Esophagus muscularis mucosa (tissue), 4 donors: ENCODE measurements around the gene CRYBA2. TPM values are rescaled to one million over a fixed set of nuclear protein-coding genes. Genes with fewer than 3 reads are reported as not detected.
A peak's percentile ranks its signal among the peaks of the same experiment; 100 is the strongest.

ENCODE experiments used
- DNase-seq: peaks from one replicate; pipeline ENCODE4 v3.0.0-alpha.2; 2017; ENCODE audit errors: extremely low spot score
- H3K27ac ChIP-seq, 4 donors: fragments of 200-600 bp; sonication (generic); replicated peaks in 1 of 4; 1 replicate in 3 of 4; 2 replicates in 1 of 4; pipeline ENCODE4 v1.5.1; 2016 to 2019; ENCODE audit warnings: mild to moderate bottlenecking in 1 of 4
- H3K27me3 ChIP-seq, 4 donors: fragments of 200-600 bp; sonication (generic); one replicate each; pipeline versions ENCODE4 v1.5.1 to v1.6.0; 2016 to 2019
- H3K36me3 ChIP-seq, 4 donors: fragments of 200-600 bp; sonication (generic); one replicate each; pipeline ENCODE4 v1.5.1; 2016 to 2019
- H3K4me1 ChIP-seq, 4 donors: fragments of 200-600 bp; sonication (generic); one replicate each; pipeline ENCODE4 v1.5.1; 2016 to 2019
- H3K4me3 ChIP-seq, 4 donors: fragments of 200-600 bp; sonication (generic); 1 replicate in 2 of 4; 2 replicates in 2 of 4; pipeline ENCODE4 v1.5.1; 2016 to 2019; ENCODE audit warnings: mild to moderate bottlenecking in 4 of 4, moderate library complexity in 1 of 4
- H3K9me3 ChIP-seq, 4 donors: fragments of 200-600 bp; sonication (generic); 1 replicate in 3 of 4; 2 replicates in 1 of 4; pipeline ENCODE4 v1.5.1; 2016 to 2019
- EP300 ChIP-seq: sonication (generic); formaldehyde crosslinking; IDR thresholded peaks from one replicate; pipeline ENCODE4 v1.6.1; 2017; ENCODE audit warnings: antibody characterized with exemption
- POLR2A ChIP-seq: fragments of 450-650 bp; IDR thresholded peaks from one replicate; pipeline ENCODE4 v1.6.1; 2017; ENCODE audit warnings: antibody characterized with exemption, moderate library complexity, mild to moderate bottlenecking, low read depth
- POLR2AphosphoS5 ChIP-seq, 2 donors: sonication (generic); formaldehyde crosslinking; IDR thresholded peaks; one replicate each; pipeline ENCODE4 v1.6.1; 2017; ENCODE audit warnings: antibody characterized with exemption in 2 of 2
- WGBS: methylation state at CpG from one replicate; pipeline ENCODE4 v1.1.5; 2018; 5-methylcytosine and 5-hydroxymethylcytosine counted together
- intact Hi-C: fragments of 100-400 bp; cut with DNase I; formaldehyde crosslinking; loops from one replicate; pipeline ENCODE4 v1.15.1; 2023
- total RNA-seq, 4 donors: library from RNA; depleted of rRNA; stranded (reverse); fragments of >200 nt; gene quantifications; one replicate each; pipeline versions ENCODE4 v1.1.0 to v1.2.1, GENCODE V29; 2016
- TF ChIP-seq, protein P1 (sequence below), 3 experiments: fragments of 200-600 bp in 2 of 3; fragments of 450-650 bp in 1 of 3; sonication (generic) in 2 of 3; IDR thresholded peaks; one replicate each; pipeline ENCODE4 v1.5.1; 2017 to 2019; ENCODE audit warnings: antibody characterized with exemption in 3 of 3, mild to moderate bottlenecking in 2 of 3, moderate library complexity in 1 of 3

Gene CRYBA2
- total RNA-seq, 4 donors from 2014 or later: not detected

DNA sequence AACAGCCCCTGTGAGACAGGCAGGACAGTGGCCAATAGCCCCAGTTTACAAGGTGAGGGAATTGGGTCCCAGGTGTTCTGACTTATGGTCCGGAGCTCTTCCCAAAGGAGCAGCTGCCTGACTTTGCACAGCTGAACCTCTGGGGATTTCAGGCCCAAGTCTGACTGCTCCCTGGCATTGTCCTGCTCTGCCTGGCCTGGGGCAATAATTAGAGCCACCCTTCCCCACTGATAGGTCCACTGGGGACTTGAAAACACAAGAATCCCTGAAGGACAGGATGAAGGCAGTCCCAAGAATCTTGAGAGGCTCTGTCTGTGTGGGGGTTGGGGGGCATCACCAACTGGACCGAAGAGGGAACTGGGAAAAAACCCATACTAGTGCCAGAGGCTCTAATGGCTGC is 4.6 kb downstream of the CRYBA2 start:
- Histone ChIP-seq H3K4me3 (no peak overlapping the region), H3K9me3 (no peaks in the 10 kb centered on the region), H3K27ac (no peak overlapping the region), H3K36me3 (no peaks in the 10 kb centered on the region), H3K27me3 (peaks cover 0 to 100% (median 93%) of the 10 kb centered on the region in 4 donors), H3K4me1 (peaks cover 26 to 46% (median 33%) of the 10 kb centered on the region in 4 donors)
- 70% methylated on average over 2 of the region's 2 CpGs for WGBS
- TF ChIP-seq EP300 (no peak), POLR2A (no peak), POLR2AphosphoS5 (IDR thresholded peaks at IDR 0.05) (no peak)
- TF ChIP-seq, protein P1, sequence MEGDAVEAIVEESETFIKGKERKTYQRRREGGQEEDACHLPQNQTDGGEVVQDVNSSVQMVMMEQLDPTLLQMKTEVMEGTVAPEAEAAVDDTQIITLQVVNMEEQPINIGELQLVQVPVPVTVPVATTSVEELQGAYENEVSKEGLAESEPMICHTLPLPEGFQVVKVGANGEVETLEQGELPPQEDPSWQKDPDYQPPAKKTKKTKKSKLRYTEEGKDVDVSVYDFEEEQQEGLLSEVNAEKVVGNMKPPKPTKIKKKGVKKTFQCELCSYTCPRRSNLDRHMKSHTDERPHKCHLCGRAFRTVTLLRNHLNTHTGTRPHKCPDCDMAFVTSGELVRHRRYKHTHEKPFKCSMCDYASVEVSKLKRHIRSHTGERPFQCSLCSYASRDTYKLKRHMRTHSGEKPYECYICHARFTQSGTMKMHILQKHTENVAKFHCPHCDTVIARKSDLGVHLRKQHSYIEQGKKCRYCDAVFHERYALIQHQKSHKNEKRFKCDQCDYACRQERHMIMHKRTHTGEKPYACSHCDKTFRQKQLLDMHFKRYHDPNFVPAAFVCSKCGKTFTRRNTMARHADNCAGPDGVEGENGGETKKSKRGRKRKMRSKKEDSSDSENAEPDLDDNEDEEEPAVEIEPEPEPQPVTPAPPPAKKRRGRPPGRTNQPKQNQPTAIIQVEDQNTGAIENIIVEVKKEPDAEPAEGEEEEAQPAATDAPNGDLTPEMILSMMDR (IDR thresholded peaks at IDR 0.05): no peak
- intact Hi-C loops: no loop called here
- no peak for DNase-seq

DNA sequence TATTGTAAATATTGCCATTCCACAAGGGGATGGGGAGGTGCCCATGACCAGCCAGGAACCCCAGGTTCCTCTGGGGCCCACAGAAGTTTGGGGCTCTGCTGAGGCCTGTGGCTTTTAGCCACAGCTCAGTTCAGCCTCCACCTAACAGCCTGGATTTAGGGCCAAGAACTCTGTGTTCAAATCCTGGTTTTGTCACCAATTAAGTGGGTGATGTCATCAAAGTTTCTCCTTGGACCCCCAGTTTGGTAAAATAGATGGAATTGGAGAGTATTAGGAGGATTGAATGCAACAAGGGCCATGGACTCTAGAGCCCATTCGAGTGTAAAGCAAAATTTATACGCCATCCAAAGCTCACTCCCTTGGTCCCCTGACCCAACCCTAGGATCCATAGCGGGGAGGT is 5.1 kb downstream of the CRYBA2 start:
- H3K27me3 ChIP-seq: peaks cover 0 to 100% (median 92%) of the 10 kb centered on the region in 4 donors
- WGBS: 41% methylated on average over 3 of the region's 3 CpGs

DNA sequence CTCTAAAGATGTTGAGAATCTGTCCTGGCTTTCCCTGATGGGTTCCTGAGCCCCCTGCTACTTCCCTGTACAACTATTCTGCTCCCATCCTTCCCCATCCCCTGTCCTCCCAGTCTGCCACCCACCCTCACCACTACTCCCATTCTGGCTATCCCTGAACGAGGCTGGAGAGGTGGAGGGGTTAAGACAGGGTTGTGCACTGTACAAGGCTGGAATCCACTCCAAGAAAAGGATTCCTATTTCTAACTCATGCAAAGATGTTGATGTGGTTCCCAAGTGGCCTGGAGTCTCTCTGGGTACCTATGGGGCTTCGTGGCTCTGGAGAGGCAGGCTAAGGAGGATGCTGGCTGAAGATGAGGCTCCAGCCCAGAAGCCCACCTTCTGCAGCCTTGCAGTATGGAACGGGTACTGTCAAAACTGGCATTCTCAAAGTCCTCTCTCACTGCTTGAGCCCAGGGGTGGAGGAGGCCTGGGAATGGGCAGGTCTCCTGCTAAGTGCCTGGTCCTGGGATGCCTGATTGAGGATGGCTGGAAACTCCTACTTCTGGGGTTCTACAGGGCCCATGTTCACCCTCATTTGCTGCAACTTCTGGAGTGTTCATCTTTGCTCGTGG is 7.0 kb downstream of the CRYBA2 start:
- intact Hi-C loops: no loop called here
- DNase-seq: no peak
- Histone ChIP-seq H3K9me3 (no peaks in the 10 kb centered on the region), H3K4me3 (no peak overlapping the region), H3K36me3 (no peaks in the 10 kb centered on the region), H3K27ac (no peak overlapping the region), H3K4me1 (peaks cover 29 to 42% (median 38%) of the 10 kb centered on the region in 4 donors), H3K27me3 (peaks cover 0 to 100% (median 90%) of the 10 kb centered on the region in 4 donors)
- 52% methylated on average over 4 of the region's 4 CpGs for WGBS
- TF ChIP-seq, protein P1 (IDR thresholded peaks at IDR 0.05): no peak
- TF ChIP-seq EP300 (no peak), POLR2AphosphoS5 (IDR thresholded peaks at IDR 0.05) (no peak)

More for the DNA sequence above, 5.1 kb downstream of the CRYBA2 start:
- peaks cover 22 to 41% (median 30%) of the 10 kb centered on the region in 4 donors for H3K4me1 ChIP-seq
- H3K27ac ChIP-seq: no peak overlapping the region
- TF ChIP-seq POLR2AphosphoS5 (IDR thresholded peaks at IDR 0.05) (no peak), EP300 (no peak), POLR2A (no peak)
- TF ChIP-seq, protein P1 (IDR thresholded peaks at IDR 0.05): no peak
- no peak for DNase-seq
- intact Hi-C loops: no loop called here
- H3K9me3 ChIP-seq: no peaks in the 10 kb centered on the region
- H3K36me3 ChIP-seq: no peaks in the 10 kb centered on the region
- H3K4me3 ChIP-seq: no peak overlapping the region

DNA sequence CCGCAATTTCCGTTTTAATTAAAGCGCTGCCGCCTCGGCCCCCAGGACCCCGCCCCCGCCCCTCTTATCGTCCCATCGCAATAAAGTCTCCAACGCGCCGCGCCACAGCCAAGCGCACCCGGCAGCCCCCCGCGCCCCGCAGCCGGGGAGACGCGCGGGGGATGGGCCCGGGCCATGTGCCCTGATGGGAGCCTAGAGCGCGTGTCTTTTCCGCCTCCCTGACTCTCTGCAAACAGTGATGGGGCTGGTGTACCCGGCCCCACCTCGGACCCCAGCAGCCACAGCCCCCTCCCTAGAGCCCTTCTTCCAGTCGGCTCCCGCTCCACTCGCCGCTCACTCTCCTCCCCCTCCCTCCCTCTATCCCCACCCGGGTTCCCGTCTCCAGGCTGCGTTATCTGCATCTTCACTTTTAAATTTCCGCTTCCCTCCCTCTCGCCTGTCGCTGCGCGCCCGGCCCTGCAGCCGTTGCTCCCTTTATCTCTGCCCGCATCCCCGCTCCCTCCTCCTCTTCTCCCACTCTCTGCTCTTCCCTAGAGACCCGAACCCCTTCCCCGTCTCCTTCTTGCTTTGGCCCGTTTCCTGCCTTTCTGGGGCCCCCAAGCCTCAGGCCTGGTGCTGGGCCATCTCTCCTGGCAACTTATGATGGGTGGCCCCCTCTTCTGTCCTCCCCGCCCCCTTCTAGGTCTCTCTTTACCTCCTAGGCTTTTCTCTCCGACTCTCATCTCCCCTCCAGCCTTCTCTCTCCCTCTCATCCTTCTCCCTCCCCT is 7.7 kb downstream of the CRYBA2 start:
- DNase-seq: no peak
- TF ChIP-seq EP300: no peak
- no peaks in the 10 kb centered on the region for H3K36me3 ChIP-seq
- H3K4me1 ChIP-seq: peaks cover 36 to 49% (median 45%) of the 10 kb centered on the region in 4 donors
- no peaks in the 10 kb centered on the region for H3K9me3 ChIP-seq
- peaks cover 0 to 100% (median 91%) of the 10 kb centered on the region in 4 donors for H3K27me3 ChIP-seq
- WGBS: 7% methylated on average over 23 of the region's 49 CpGs
- intact Hi-C loops: no loop called here
- H3K27ac ChIP-seq: no peak overlapping the region
- peak overlapping the region in 2 of 4 donors; percentile 18 to 29 for H3K4me3 ChIP-seq

DNA sequence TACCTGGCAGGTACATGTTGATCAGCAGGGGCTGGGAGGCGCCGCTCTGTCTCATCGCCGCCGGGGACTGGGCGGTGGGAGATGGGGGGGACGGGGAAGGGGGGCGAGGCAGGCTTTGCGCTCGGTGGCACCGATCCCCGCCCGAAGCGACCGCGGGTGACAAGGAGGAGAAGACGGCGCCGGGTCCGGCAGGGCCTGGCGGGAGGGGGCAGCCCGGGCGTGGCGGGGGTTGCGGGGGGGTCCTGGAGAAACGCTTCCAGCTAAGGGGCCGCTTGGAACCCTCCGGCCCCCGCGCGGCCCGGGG is 8.2 kb downstream of the CRYBA2 start, which contains the start of gene FEV:
TSS of gene FEV (minus strand) at position 164 of the 304 bp plus-strand sequence. CDS start at position 55, 109 bp downstream.
- TF ChIP-seq POLR2A: no peak
- no peak for TF ChIP-seq POLR2AphosphoS5 (IDR thresholded peaks at IDR 0.05)
- TF ChIP-seq, protein P1 (IDR thresholded peaks at IDR 0.05): no peak
- no peak for TF ChIP-seq EP300
- Histone ChIP-seq H3K27me3 (peaks cover 0 to 100% (median 90%) of the 10 kb centered on the region in 4 donors), H3K4me3 (peak within 1 kb of the TSS; percentile 15 to 35 (median 24)), H3K27ac (no peak within 1 kb of the TSS), H3K4me1 (peaks cover 39 to 55% (median 50%) of the 10 kb centered on the region in 4 donors), H3K36me3 (no peaks in the 10 kb centered on the region), H3K9me3 (no peaks in the 10 kb centered on the region)
- no peak for DNase-seq
- WGBS: 2% methylated on average over 8 of the region's 32 CpGs
- intact Hi-C loops: no loop called here
